HepG2 (cell line): ENCODE measurements around the gene PKD2L1. TPM values are rescaled to one million over a fixed set of nuclear protein-coding genes. Genes with fewer than 3 reads are reported as not detected.

ENCODE experiments used
- ATAC-seq: fragments of 200-7000 bp; cut with Tn5 transposase; 3 replicates; pipeline ENCODE4 v1.9.1; 2020; ENCODE audit warnings: mild to moderate bottlenecking, moderate library complexity
- BruUV-seq: library from RNA; stranded (reverse); fragments of 400-500 nt; replicated peaks from 2 replicates; lab custom pipeline; 2021; lab: Mats Ljungman, UMichigan
- CTCF ChIA-PET: fragments of 300-600 bp; formaldehyde crosslinking; extraction: SDS; loops from one replicate; lab custom pipeline; 2021; ENCODE audit warnings: low total read pairs, inconsistent platforms, low intra/inter-chr PET ratio; lab: Yijun Ruan, JAX
- POLR2A ChIA-PET: fragments of 350-600 bp; sonication (Branson Sonifier 250); formaldehyde crosslinking; loops from one replicate; lab custom pipeline; 2020; ENCODE audit warnings: antibody characterized with exemption, inconsistent platforms; lab: Yijun Ruan, JAX
- DNase-seq: peaks from one replicate; pipeline ENCODE4 v3.0.0-alpha.2; 2015; ENCODE audit warnings: low spot score
- FAIRE-seq: peaks from 3 replicates; lab custom pipeline; 2011; peaks lifted over from hg19 to GRCh38; lab: Jason Lieb, UNC
- H2AFZ ChIP-seq: one replicate; pipeline ENCODE4 v1.6.1; 2011; ENCODE audit warnings: low read length, inconsistent platforms
- H3K27ac ChIP-seq: fragments of 300-600 bp; 3 replicates; pipeline ENCODE4 v1.8.0; 2011; ENCODE audit warnings: mixed run types, mild to moderate bottlenecking, mixed read lengths, low read length, inconsistent platforms; ENCODE audit not compliant: insufficient read depth; ENCODE audit errors: extremely low read length
- H3K27me3 ChIP-seq, 2 experiments: fragments of 200-600 bp in 1 of 2; 2 replicates in 1 of 2; 3 replicates in 1 of 2; pipeline versions ENCODE4 v1.6.0 to v1.8.0; 2011; ENCODE audit warnings: low read length in 2 of 2, mild to moderate bottlenecking in 2 of 2, moderate library complexity in 2 of 2, inconsistent platforms in 1 of 2; ENCODE audit not compliant: insufficient read depth in 2 of 2, control insufficient read depth in 1 of 2
- H3K36me3 ChIP-seq, 2 experiments: fragments of 200-600 bp in 1 of 2; replicated peaks in 1 of 2; 2 replicates in 1 of 2; 3 replicates in 1 of 2; pipeline versions ENCODE4 v1.5.1 to v1.8.0; 2011; ENCODE audit warnings: low read length in 2 of 2, inconsistent platforms in 1 of 2; ENCODE audit not compliant: insufficient read depth in 2 of 2, control insufficient read depth in 1 of 2
- H3K4me1 ChIP-seq: 2 replicates; pipeline ENCODE4 v1.5.1; 2012; ENCODE audit warnings: low read length, inconsistent platforms; ENCODE audit not compliant: insufficient read depth
- H3K4me2 ChIP-seq: 2 replicates; pipeline ENCODE4 v1.6.0; 2011; ENCODE audit warnings: low read depth, low read length, inconsistent platforms
- H3K4me3 ChIP-seq, 3 experiments: fragments of 200-600 bp in 1 of 3; sonication (generic), shearing (Covaris generic) in 1 of 3; replicated peaks in 1 of 3; 2 replicates each; pipeline ENCODE4 v1.5.1; 2011 to 2016; ENCODE audit warnings: low read length in 3 of 3, inconsistent platforms in 2 of 3, low read depth in 2 of 3, mild to moderate bottlenecking in 2 of 3, control low read depth in 1 of 3, mixed read lengths in 1 of 3; ENCODE audit not compliant: insufficient read depth in 1 of 3
- H3K79me2 ChIP-seq: one replicate; pipeline ENCODE4 v1.6.1; 2011; ENCODE audit warnings: low read length, inconsistent platforms; ENCODE audit not compliant: insufficient read depth
- H3K9ac ChIP-seq: 2 replicates; pipeline ENCODE4 v1.6.0; 2011; ENCODE audit warnings: mild to moderate bottlenecking, low read depth, low read length, inconsistent platforms; ENCODE audit not compliant: insufficient read depth
- H3K9me3 ChIP-seq: 2 replicates; pipeline ENCODE4 v1.5.1; 2012; ENCODE audit warnings: mild to moderate bottlenecking, low read length
- H4K20me1 ChIP-seq: 2 replicates; pipeline ENCODE4 v1.6.0; 2011; ENCODE audit warnings: inconsistent platforms, mild to moderate bottlenecking, low read length, moderate library complexity; ENCODE audit not compliant: insufficient read depth
- MIER2 ChIP-seq: IDR thresholded peaks from 2 replicates; pipeline ENCODE4 v1.6.1; 2016; ENCODE audit warnings: missing biosample characterization, missing genetic modification reagents
- NFE2 ChIP-seq: sonication (generic); formaldehyde crosslinking; IDR thresholded peaks from 2 replicates; pipeline ENCODE4 v1.4.0; 2020; ENCODE audit warnings: missing genetic modification reagents
- REST ChIP-seq, 2 experiments: IDR thresholded peaks; 2 replicates each; pipeline ENCODE4 v1.6.1; 2011 to 2012; ENCODE audit warnings: low read length in 2 of 2, borderline replicate concordance in 1 of 2, low read depth in 1 of 2, mild to moderate bottlenecking in 1 of 2, moderate library complexity in 1 of 2
- SOX6 ChIP-seq, 2 experiments: fragments of 450-650 bp in 1 of 2; sonication (generic) in 1 of 2; formaldehyde crosslinking in 1 of 2; IDR thresholded peaks; 2 replicates each; pipeline versions ENCODE4 v1.4.0 to v1.6.1; 2017 to 2020; ENCODE audit warnings: antibody characterized with exemption in 1 of 2, mild to moderate bottlenecking in 1 of 2, missing genetic modification reagents in 1 of 2
- THYN1 ChIP-seq: sonication (generic); formaldehyde crosslinking; IDR thresholded peaks from 2 replicates; pipeline ENCODE4 v1.8.1; 2023; ENCODE audit warnings: low read depth, mild to moderate bottlenecking, moderate library complexity, missing genetic modification reagents, borderline replicate concordance
- ZNF30 ChIP-seq: sonication (generic); formaldehyde crosslinking; IDR thresholded peaks from 2 replicates; pipeline ENCODE4 v1.5.0; 2020; ENCODE audit warnings: mild to moderate bottlenecking, missing genetic modification reagents
- ZNF331 ChIP-seq: sonication (generic); formaldehyde crosslinking; IDR thresholded peaks from 2 replicates; pipeline ENCODE4 v1.4.0; 2020; ENCODE audit warnings: missing genetic modification reagents
- ZNF746 ChIP-seq: sonication (generic); formaldehyde crosslinking; IDR thresholded peaks from 2 replicates; pipeline ENCODE4 v1.8.0; 2022; ENCODE audit warnings: mild to moderate bottlenecking, missing genetic modification reagents
- WGBS: methylation state at CpG from one replicate; pipeline ENCODE4 v1.1.6; 2017; ENCODE audit warnings: low lambda C conversion rate; 5-methylcytosine and 5-hydroxymethylcytosine counted together
- in situ Hi-C: cut with HindIII; loops from 2 replicates; pipeline ENCODE4 v1.10.0; 2017; ENCODE audit warnings: low pct_unique_long_range_greater_than_20kb; ENCODE audit not compliant: extremely low pct_ligation_motif_present
- intact Hi-C: fragments of 100-400 bp; cut with micrococcal nuclease; formaldehyde crosslinking; loops from one replicate; pipeline ENCODE4 v1.10.0; 2022; ENCODE audit not compliant: unreplicated experiment
- polyA plus RNA-seq, 8 experiments: library from polyadenylated mRNA; depleted of rRNA in 3 of 8; stranded (reverse) in 7 of 8; unstranded in 1 of 8; fragments of >200 nt; fragmentation: Illumina TruSeq in 4 of 8; extraction: Trizol in 4 of 8; gene quantifications; 2 replicates each; pipeline versions ENCODE4 v1.2.1 to v1.2.3, GENCODE V29; 2011 to 2016; ENCODE audit warnings: low read depth in 4 of 8, missing spikeins in 1 of 8, mixed read lengths in 1 of 8; ENCODE audit not compliant: insufficient read depth in 1 of 8
- total RNA-seq, 5 experiments: library from RNA; depleted of rRNA; stranded (reverse); fragments of >200 nt; fragmentation: Illumina TruSeq; extraction: Trizol; gene quantifications; 2 replicates each; pipeline ENCODE4 v1.2.3, GENCODE V29; 2016; ENCODE audit warnings: low read depth in 1 of 5

PKD2L1 gene
- total and polyA plus RNA-seq, 2 of the 13 experiments (the other 11 are each of a cell fraction or from before 2014, with no cell fraction given) = 0.07 to 0.15 TPM

GRCh38 chr10:100327007-100327717, 2.9 kb downstream of the PKD2L1 start:
- DNase-seq = no peak
- no TSS peak for BruUV-seq
- H3K9me3 ChIP-seq = no peaks in the 10 kb centered on the region
- H3K9ac ChIP-seq = no peak overlapping the region
- intact Hi-C loops = no loop called here
- H3K27me3 ChIP-seq = peaks cover 0 to 24% of the 10 kb centered on the region in 2 experiments; a peak in 4 of 5 replicates
- CTCF ChIA-PET = no interaction called here
- no peaks in the 10 kb centered on the region for H3K79me2 ChIP-seq
- TF ChIP-seq THYN1 (CRISPR knock-in tag) = no peak
- no peak for TF ChIP-seq SOX6 (IDR thresholded peaks at IDR 0.05)
- TF ChIP-seq SOX6 (CRISPR knock-in tag; IDR thresholded peaks at IDR 0.05) = 0 out of 2 replicates have a peak, but pooled peaks have one; percentile 9
- TF ChIP-seq, all 625 proteins: peak for 1
- Histone ChIP-seq H3K4me2 (no peak overlapping the region), H4K20me1 (no peaks in the 10 kb centered on the region), H3K36me3 (no peaks in the 10 kb centered on the region), H3K4me3 (no peak overlapping the region), H3K4me1 (peaks cover 22% of the 10 kb centered on the region), H2AFZ (no peak overlapping the region), H3K27ac (no peak overlapping the region)
- in situ Hi-C loops = loop anchor here (25.0 kb wide), 1 partner anchor 560 kb away; no protein-coding TSS in a partner anchor
- POLR2A ChIA-PET = no interaction called here
- FAIRE-seq = no peak
- 5% methylated on average over 7 of the region's 8 CpGs for WGBS
- no peak for ATAC-seq

GRCh38 chr10:100325158-100325557, 4.9 kb downstream of the PKD2L1 start:
- peaks cover 11% of the 10 kb centered on the region for H3K4me1 ChIP-seq
- BruUV-seq = no TSS peak
- TF ChIP-seq REST (IDR thresholded peaks at IDR 0.05; ENCODE audit: borderline replicate concordance in 1 of 2, low read depth in 1 of 2, low read length in 2 of 2) = peak; percentile 80 to 95
- TF ChIP-seq ZNF746 (CRISPR knock-in tag) = no peak
- TF ChIP-seq MIER2 (CRISPR knock-in tag) = peak; percentile 95
- no peak for TF ChIP-seq NFE2 (CRISPR knock-in tag)
- 0 out of 2 replicates have a peak, but pooled peaks have one; percentile 18 for TF ChIP-seq ZNF331 (CRISPR knock-in tag)
- no peak for TF ChIP-seq ZNF30 (CRISPR knock-in tag)
- no peaks in the 10 kb centered on the region for H3K9me3 ChIP-seq
- in situ Hi-C loops (loop anchor here (25.0 kb wide), 1 partner anchor 562 kb away; no protein-coding TSS in a partner anchor), intact Hi-C loops (no loop called here)
- H3K4me2 ChIP-seq = no peak overlapping the region
- H2AFZ ChIP-seq = no peak overlapping the region
- DNase-seq (no peak), FAIRE-seq (no peak), ATAC-seq (no peak)
- H3K36me3 ChIP-seq = no peaks in the 10 kb centered on the region
- 29% methylated on average over 7 of the region's 7 CpGs for WGBS
- H3K79me2 ChIP-seq = no peaks in the 10 kb centered on the region
- no peak overlapping the region for H3K4me3 ChIP-seq
- no peak overlapping the region for H3K27ac ChIP-seq
- ChIA-PET CTCF (no interaction called here), POLR2A (no interaction called here)
- no peaks in the 10 kb centered on the region for H4K20me1 ChIP-seq
- no peak overlapping the region for H3K9ac ChIP-seq
- H3K27me3 ChIP-seq = peaks cover 0 to 10% of the 10 kb centered on the region in 2 experiments; a peak in 3 of 5 replicates
